Panc1 (cell line): Measurements from ENCODE around the gene NUS1.

ENCODE experiments used
- CTCF ChIP-seq: fragments of 450-650 bp; IDR thresholded peaks from 2 replicates; pipeline ENCODE4 v1.5.1; 2017; ENCODE audit warnings: mild to moderate bottlenecking
- POLR2AphosphoS5 ChIP-seq: IDR thresholded peaks from 2 replicates; pipeline ENCODE4 v1.6.1; 2012; ENCODE audit warnings: mild to moderate bottlenecking, low read depth, low read length, moderate library complexity
- REST ChIP-seq, 2 experiments: IDR thresholded peaks; 2 replicates each; pipeline ENCODE4 v1.6.1; 2011 to 2012; ENCODE audit warnings: low read depth in 2 of 2, control low read depth in 1 of 2, low read length in 1 of 2, mild to moderate bottlenecking in 1 of 2, moderate library complexity in 1 of 2; ENCODE audit not compliant: insufficient read depth in 1 of 2
- TCF7L2 ChIP-seq: IDR thresholded peaks from 2 replicates; pipeline ENCODE4 v1.6.1; 2011; ENCODE audit warnings: mild to moderate bottlenecking, low read depth, low read length, inconsistent platforms

- TF ChIP-seq CTCF (no peak), POLR2AphosphoS5 (no peak), REST (IDR thresholded peaks at IDR 0.05; ENCODE audit: insufficient read depth in 1 of 2, low read depth in 2 of 2, low read length in 1 of 2) (no peak), TCF7L2 (no peak)
Measured at GRCh38 chr6:117706504-117706903, 31.2 kb downstream of the NUS1 start.
